Trophoblast cell (in vitro differentiated cells and primary cell): Measurements from ENCODE around the gene MCL1.

Source experiments
- DNase-seq, 2 donors: peaks; one replicate each; pipeline ENCODE4 v3.0.0-alpha.2; 2016
- H2AFZ ChIP-seq: 2 replicates; pipeline ENCODE4 v1.6.1; 2013; ENCODE audit warnings: low read length, moderate library complexity, mild to moderate bottlenecking; ENCODE audit not compliant: insufficient read depth, poor library complexity
- H2AK5ac ChIP-seq: 2 replicates; pipeline ENCODE4 v1.6.1; 2013; ENCODE audit warnings: mild to moderate bottlenecking, low read length
- H2BK120ac ChIP-seq: 2 replicates; pipeline ENCODE4 v1.6.1; 2013; ENCODE audit warnings: low read length, mild to moderate bottlenecking, moderate library complexity; ENCODE audit not compliant: insufficient read depth, poor library complexity
- H2BK12ac ChIP-seq: 2 replicates; pipeline ENCODE4 v1.6.1; 2013; ENCODE audit warnings: mild to moderate bottlenecking, low read length, moderate library complexity
- H2BK5ac ChIP-seq: 2 replicates; pipeline ENCODE4 v1.6.1; 2013; ENCODE audit warnings: low read length, low read depth, moderate library complexity, mild to moderate bottlenecking; ENCODE audit not compliant: poor library complexity
- H3K14ac ChIP-seq: 2 replicates; pipeline ENCODE4 v1.6.1; 2013; ENCODE audit warnings: mild to moderate bottlenecking, low read length
- H3K18ac ChIP-seq: 2 replicates; pipeline ENCODE4 v1.6.1; 2013; ENCODE audit warnings: mild to moderate bottlenecking, low read length
- H3K23ac ChIP-seq: 2 replicates; pipeline ENCODE4 v1.6.1; 2013; ENCODE audit warnings: low read length
- H3K27ac ChIP-seq: 2 replicates; pipeline ENCODE4 v1.5.1; 2013; ENCODE audit warnings: low read depth, mild to moderate bottlenecking, inconsistent platforms, low read length, moderate library complexity
- H3K27me3 ChIP-seq: 2 replicates; pipeline ENCODE4 v1.6.1; 2013; ENCODE audit warnings: inconsistent platforms, mild to moderate bottlenecking, low read length, moderate library complexity; ENCODE audit not compliant: insufficient read depth
- H3K36me3 ChIP-seq, 2 experiments: 1 replicate in 1 of 2; 2 replicates in 1 of 2; pipeline ENCODE4 v1.6.1; 2013; ENCODE audit warnings: low read length in 2 of 2, mild to moderate bottlenecking in 2 of 2, moderate library complexity in 1 of 2; ENCODE audit not compliant: insufficient read depth in 2 of 2, control insufficient read depth in 1 of 2
- H3K4ac ChIP-seq: 2 replicates; pipeline ENCODE4 v1.6.1; 2013; ENCODE audit warnings: low read depth, mild to moderate bottlenecking, low read length, moderate library complexity
- H3K4me1 ChIP-seq, 2 experiments: 1 replicate in 1 of 2; 2 replicates in 1 of 2; pipeline ENCODE4 v1.6.1; 2013; ENCODE audit warnings: low read length in 2 of 2, mild to moderate bottlenecking in 2 of 2, moderate library complexity in 1 of 2; ENCODE audit not compliant: insufficient read depth in 2 of 2, control insufficient read depth in 1 of 2
- H3K4me2 ChIP-seq: 2 replicates; pipeline ENCODE4 v1.6.1; 2013; ENCODE audit warnings: inconsistent platforms, mild to moderate bottlenecking, low read length, moderate library complexity
- H3K4me3 ChIP-seq: 2 replicates; pipeline ENCODE4 v1.5.1; 2013; ENCODE audit warnings: mild to moderate bottlenecking, low read depth, low read length, inconsistent platforms
- H3K79me1 ChIP-seq: one replicate; pipeline ENCODE4 v1.6.1; 2013; ENCODE audit warnings: low read length
- H3K79me2 ChIP-seq: 2 replicates; pipeline ENCODE4 v1.6.1; 2013; ENCODE audit warnings: low read length, mild to moderate bottlenecking; ENCODE audit not compliant: control insufficient read depth, insufficient read depth, poor library complexity
- H3K9ac ChIP-seq: 2 replicates; pipeline ENCODE4 v1.6.1; 2013; ENCODE audit warnings: mild to moderate bottlenecking, low read length
- H3K9me3 ChIP-seq: 2 replicates; pipeline ENCODE4 v1.6.1; 2013; ENCODE audit warnings: low read depth, mild to moderate bottlenecking, control low read depth, inconsistent platforms, low read length; ENCODE audit not compliant: insufficient read depth
- H4K12ac ChIP-seq: 2 replicates; pipeline ENCODE4 v1.6.1; 2013; ENCODE audit warnings: low read depth, mild to moderate bottlenecking, low read length, moderate library complexity
- H4K8ac ChIP-seq: 2 replicates; pipeline ENCODE4 v1.6.1; 2013; ENCODE audit warnings: low read depth, mild to moderate bottlenecking, low read length, moderate library complexity
- H4K91ac ChIP-seq: one replicate; pipeline ENCODE4 v1.6.1; 2013; ENCODE audit warnings: low read depth, mild to moderate bottlenecking, low read length, moderate library complexity
- WGBS: extraction: QIAGEN DNeasy Blood & Tissue Kit; methylation state at CpG from one replicate; pipeline ENCODE4 v1.1.7; 2013; ENCODE audit warnings: missing lambda C conversion rate; ENCODE audit not compliant: insufficient read length, insufficient coverage; ENCODE audit errors: extremely low coverage; 5-methylcytosine and 5-hydroxymethylcytosine counted together

Gene MCL1

DNA sequence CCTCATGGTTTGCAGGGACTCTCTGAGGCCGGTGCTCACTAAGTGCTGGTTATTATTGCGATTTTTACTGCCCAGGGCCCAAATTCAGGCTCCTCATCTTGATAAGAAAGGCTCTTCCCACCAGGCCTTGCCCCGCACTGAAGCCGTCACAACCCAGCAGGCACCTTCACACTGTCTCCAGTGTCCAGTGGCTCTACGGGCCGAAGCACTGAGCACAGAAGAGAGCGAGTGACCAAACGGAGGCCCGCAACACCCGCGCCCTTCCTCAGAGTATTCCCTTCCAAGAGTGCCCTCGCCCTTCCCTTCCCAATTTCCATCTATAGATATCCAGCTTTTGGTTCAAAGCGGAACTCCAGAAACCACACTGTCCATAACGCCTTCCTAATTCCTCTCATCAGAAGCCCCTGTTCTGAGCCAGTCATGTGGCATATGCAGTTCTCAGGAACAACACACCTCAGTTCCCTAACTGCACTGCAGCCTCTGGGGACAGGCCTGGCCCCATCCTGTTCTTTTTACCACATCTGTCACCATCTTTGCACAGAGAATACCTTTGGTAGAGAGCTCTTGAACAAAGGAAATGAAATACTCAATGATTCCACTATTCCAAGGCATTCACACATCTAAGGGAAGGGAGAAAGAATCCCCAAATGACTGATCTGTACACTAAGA lies 48.8 kb downstream of the MCL1 start:
- Histone ChIP-seq H3K36me3 (no peaks in the 10 kb centered on the region), H3K27ac (no peak overlapping the region), H3K14ac (no peak overlapping the region), H2AFZ (no peak overlapping the region), H3K4me1 (peaks cover 12 to 13% of the 10 kb centered on the region in 2 experiments), H3K79me2 (no peaks in the 10 kb centered on the region), H4K8ac (no peak overlapping the region), H3K79me1 (peaks cover 5% of the 10 kb centered on the region), H3K27me3 (no peaks in the 10 kb centered on the region), H2BK5ac (no peak overlapping the region), H2BK12ac (no peak overlapping the region), H3K4ac (no peak overlapping the region), H3K18ac (peak overlapping the region; percentile 63), H3K9ac (no peak overlapping the region), H4K91ac (no peak overlapping the region), H2AK5ac (no peak overlapping the region), H3K4me2 (no peak overlapping the region), H3K4me3 (no peak overlapping the region), H4K12ac (no peak overlapping the region), H3K9me3 (no peaks in the 10 kb centered on the region), H3K23ac (no peak overlapping the region), H2BK120ac (no peak overlapping the region)
- no peak for DNase-seq
- no CpG with 5 or more reads among the region's 14 CpGs for whole genome bisulfite sequencing

DNA sequence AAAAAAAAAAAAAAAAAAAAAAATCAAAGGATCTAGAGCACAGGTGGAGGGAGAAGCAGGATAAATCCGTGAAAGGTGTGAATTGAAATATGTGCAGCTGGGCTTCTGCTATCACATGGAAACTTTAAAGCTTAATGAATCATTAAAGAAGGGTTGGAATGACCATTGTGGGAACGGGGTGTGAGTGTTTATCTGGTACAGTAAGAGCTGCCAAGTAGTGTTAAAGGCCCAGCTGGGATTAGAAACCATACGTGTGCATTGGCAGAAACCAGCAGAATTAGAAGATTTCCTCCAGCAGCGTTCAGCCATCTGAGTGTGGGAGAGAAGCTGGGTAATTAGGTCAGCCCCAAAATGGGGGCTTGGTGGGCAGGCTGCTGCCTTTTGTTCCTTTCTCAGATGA lies 50.4 kb downstream of the MCL1 start:
- H3K9ac ChIP-seq: no peak overlapping the region
- H3K9me3 ChIP-seq: no peaks in the 10 kb centered on the region
- no peak overlapping the region for H3K23ac ChIP-seq
- H3K4ac ChIP-seq: no peak overlapping the region
- H3K36me3 ChIP-seq: no peaks in the 10 kb centered on the region
- peak overlapping the region; percentile 27 for H2BK120ac ChIP-seq
- H4K91ac ChIP-seq: no peak overlapping the region
- no peak overlapping the region for H2AFZ ChIP-seq
- H4K12ac ChIP-seq: no peak overlapping the region
- no peak overlapping the region for H3K4me3 ChIP-seq
- H3K79me1 ChIP-seq: peaks cover 5% of the 10 kb centered on the region
- no peak overlapping the region for H3K4me2 ChIP-seq
- H3K18ac ChIP-seq: no peak overlapping the region
- no peak overlapping the region for H4K8ac ChIP-seq
- no peaks in the 10 kb centered on the region for H3K27me3 ChIP-seq
- H3K4me1 ChIP-seq: peaks cover 10 to 11% of the 10 kb centered on the region in 2 experiments
- no CpG with 5 or more reads among the region's 4 CpGs for WGBS
- H2AK5ac ChIP-seq: no peak overlapping the region
- no peak overlapping the region for H2BK12ac ChIP-seq
- H3K27ac ChIP-seq: no peak overlapping the region
- no peak overlapping the region for H3K14ac ChIP-seq
- no peak overlapping the region for H2BK5ac ChIP-seq
- DNase-seq: no peak
- no peaks in the 10 kb centered on the region for H3K79me2 ChIP-seq

DNA sequence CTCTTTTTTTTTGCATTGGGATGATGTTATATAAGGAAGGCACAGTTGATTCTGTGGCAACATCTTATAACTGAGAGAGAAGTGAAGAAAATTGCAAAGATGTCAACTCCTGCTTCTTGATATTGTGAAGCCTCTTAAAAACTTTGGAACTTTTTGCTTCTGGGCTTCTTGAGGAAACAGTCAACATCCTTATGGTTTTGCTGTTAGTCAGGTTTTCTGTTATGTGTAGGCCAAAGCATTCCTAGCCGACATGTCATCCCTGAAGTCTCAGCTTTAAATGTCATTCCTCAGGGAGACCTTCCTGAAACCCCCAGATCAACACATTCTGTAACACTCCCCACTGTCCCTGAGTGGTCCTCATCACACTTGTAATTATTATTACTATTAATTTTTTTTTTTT lies 51.2 kb downstream of the MCL1 start:
- H3K4me3 ChIP-seq: no peak overlapping the region
- H3K4ac ChIP-seq: no peak overlapping the region
- no peak overlapping the region for H3K9ac ChIP-seq
- DNase-seq: peak in 1 of 2 donors; percentile 63
- H3K23ac ChIP-seq: no peak overlapping the region
- H3K27me3 ChIP-seq: no peaks in the 10 kb centered on the region
- H2BK5ac ChIP-seq: no peak overlapping the region
- no peak overlapping the region for H2AFZ ChIP-seq
- H3K79me2 ChIP-seq: no peaks in the 10 kb centered on the region
- peaks cover 5% of the 10 kb centered on the region for H3K79me1 ChIP-seq
- H2AK5ac ChIP-seq: no peak overlapping the region
- no peak overlapping the region for H4K12ac ChIP-seq
- H4K91ac ChIP-seq: no peak overlapping the region
- no CpG with 5 or more reads among the region's 1 CpG for WGBS
- no peak overlapping the region for H2BK120ac ChIP-seq
- H3K18ac ChIP-seq: no peak overlapping the region
- H2BK12ac ChIP-seq: no peak overlapping the region
- no peak overlapping the region for H3K4me2 ChIP-seq
- H3K27ac ChIP-seq: no peak overlapping the region
- H3K9me3 ChIP-seq: no peaks in the 10 kb centered on the region
- no peak overlapping the region for H4K8ac ChIP-seq
- H3K36me3 ChIP-seq: no peaks in the 10 kb centered on the region
- H3K14ac ChIP-seq: no peak overlapping the region
- peaks cover 10 to 11% of the 10 kb centered on the region in 2 experiments for H3K4me1 ChIP-seq

DNA sequence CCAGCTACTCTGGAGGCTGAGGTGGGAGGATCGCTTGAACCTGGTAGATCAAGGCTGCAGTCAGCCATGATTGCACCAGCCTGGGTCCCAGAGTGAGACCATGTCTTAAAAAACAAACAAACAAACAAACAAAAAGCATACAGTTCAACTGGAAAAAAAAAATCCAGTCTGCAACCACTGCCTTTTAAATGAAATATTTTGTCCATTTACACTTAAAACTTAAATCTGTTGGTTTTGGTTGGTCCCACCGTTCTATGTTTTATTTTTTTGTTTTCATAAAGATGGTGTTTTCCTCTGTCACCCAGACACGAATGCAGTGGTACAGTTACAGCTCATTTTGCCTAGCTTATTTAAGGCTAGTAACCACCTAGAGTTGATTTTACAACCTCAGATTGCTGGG lies 54.1 kb downstream of the MCL1 start:
- Histone ChIP-seq H3K9me3 (no peaks in the 10 kb centered on the region), H4K91ac (no peak overlapping the region), H3K4me3 (no peak overlapping the region), H3K36me3 (no peaks in the 10 kb centered on the region), H3K9ac (no peak overlapping the region), H2AFZ (no peak overlapping the region), H3K4me1 (peaks cover under 1 to 2% of the 10 kb centered on the region in 2 experiments), H2AK5ac (no peak overlapping the region), H3K14ac (no peak overlapping the region), H3K79me2 (no peaks in the 10 kb centered on the region), H3K4me2 (no peak overlapping the region), H3K27ac (no peak overlapping the region), H3K27me3 (no peaks in the 10 kb centered on the region), H3K4ac (no peak overlapping the region), H3K18ac (no peak overlapping the region), H3K23ac (no peak overlapping the region), H3K79me1 (no peaks in the 10 kb centered on the region), H4K8ac (no peak overlapping the region), H2BK120ac (no peak overlapping the region), H2BK12ac (no peak overlapping the region), H4K12ac (no peak overlapping the region), H2BK5ac (no peak overlapping the region)
- no CpG with 5 or more reads among the region's 3 CpGs for WGBS
- DNase-seq: no peak
